WTC11 (cell line): ENCODE data around the gene SYNDIG1.

ENCODE experiments used
- CTCF ChIP-seq: fragments of 200-600 bp; IDR thresholded peaks from 2 replicates; pipeline ENCODE4 v1.8.0; 2022; ENCODE audit warnings: antibody characterized with exemption
- SP1 ChIP-seq: sonication (generic); formaldehyde crosslinking; conservative IDR thresholded peaks from 2 replicates; pipeline ENCODE4 v1.8.1; 2022; ENCODE audit warnings: missing genetic modification reagents
- TF ChIP-seq, protein P1 (sequence below): sonication (generic); formaldehyde crosslinking; IDR thresholded peaks from 2 replicates; pipeline ENCODE4 v1.8.1; 2023; ENCODE audit warnings: mild to moderate bottlenecking, missing genetic modification reagents, moderate library complexity

DNA sequence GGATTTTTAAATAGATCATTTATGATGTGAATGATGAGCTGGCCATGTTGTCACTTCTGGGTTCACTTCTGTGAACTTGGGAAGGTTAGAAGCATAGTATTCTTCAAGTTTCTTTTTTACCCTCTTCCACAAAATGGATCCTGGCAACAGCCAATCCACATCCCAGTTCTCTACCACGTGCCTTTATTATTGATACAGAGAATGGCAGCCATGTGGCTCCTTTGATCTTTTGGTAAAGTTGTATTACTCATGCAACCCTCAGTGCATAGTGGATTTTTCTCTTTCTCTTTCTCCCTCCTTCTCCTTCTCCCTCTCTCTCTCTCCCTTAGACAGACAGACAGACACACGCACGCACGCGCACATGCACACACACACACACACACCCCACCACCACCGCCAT is 50.0 kb downstream of the SYNDIG1 start:
- TF ChIP-seq CTCF (no peak), SP1 (CRISPR knock-in tag) (no peak)
- TF ChIP-seq, protein P1, sequence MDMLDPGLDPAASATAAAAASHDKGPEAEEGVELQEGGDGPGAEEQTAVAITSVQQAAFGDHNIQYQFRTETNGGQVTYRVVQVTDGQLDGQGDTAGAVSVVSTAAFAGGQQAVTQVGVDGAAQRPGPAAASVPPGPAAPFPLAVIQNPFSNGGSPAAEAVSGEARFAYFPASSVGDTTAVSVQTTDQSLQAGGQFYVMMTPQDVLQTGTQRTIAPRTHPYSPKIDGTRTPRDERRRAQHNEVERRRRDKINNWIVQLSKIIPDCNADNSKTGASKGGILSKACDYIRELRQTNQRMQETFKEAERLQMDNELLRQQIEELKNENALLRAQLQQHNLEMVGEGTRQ (CRISPR knock-in tag), result no peak
